PC-9 (cell line): Measurements from ENCODE around the gene VDR.
"Not testable (repeated sequence)": the region's sequence is repeated elsewhere in the genome, so short reads cannot be mapped to it uniquely, and the experiment has no call there.

Experiments used
- CTCF ChIP-seq: fragments of 200-600 bp; sonication (generic); conservative IDR thresholded peaks from 2 replicates; pipeline ENCODE4 v1.6.1; 2017; ENCODE audit warnings: mixed run types, antibody characterized with exemption, mild to moderate bottlenecking, moderate library complexity
- EZH2 ChIP-seq: fragments of 200-600 bp; sonication (generic); IDR thresholded peaks from 2 replicates; pipeline ENCODE4 v1.8.0; 2017; ENCODE audit warnings: antibody characterized with exemption, low read depth

- not testable (repeated sequence) for TF ChIP-seq CTCF, EZH2
These were observed 62.3 kb downstream of the VDR start for GRCh38 chr12:47842543-47842942.
